NCI-H2029 treated with DMSO at 0.1 percent for 48 hours (cell line): ENCODE measurements around the gene MAPK6.

Source experiments
- DNase-seq: peaks from one replicate; lab custom pipeline; 2025; lab: John Stamatoyannopoulos, UW

The MAPK6 gene

GRCh38 chr15:52010633-52011595 lies 8.1 kb upstream of the MAPK6 start:
- DNase-seq: peak; percentile 76

GRCh38 chr15:52011711-52012144 lies 7.3 kb upstream of the MAPK6 start:
- peak; percentile 76 for DNase-seq

- DNase-seq: no peak
Observed at GRCh38 chr15:52012210-52012609, 6.8 kb upstream of the MAPK6 start.

- DNase-seq: no peak
Observed at GRCh38 chr15:52013151-52013791, 5.7 kb upstream of the MAPK6 start.

DNA sequence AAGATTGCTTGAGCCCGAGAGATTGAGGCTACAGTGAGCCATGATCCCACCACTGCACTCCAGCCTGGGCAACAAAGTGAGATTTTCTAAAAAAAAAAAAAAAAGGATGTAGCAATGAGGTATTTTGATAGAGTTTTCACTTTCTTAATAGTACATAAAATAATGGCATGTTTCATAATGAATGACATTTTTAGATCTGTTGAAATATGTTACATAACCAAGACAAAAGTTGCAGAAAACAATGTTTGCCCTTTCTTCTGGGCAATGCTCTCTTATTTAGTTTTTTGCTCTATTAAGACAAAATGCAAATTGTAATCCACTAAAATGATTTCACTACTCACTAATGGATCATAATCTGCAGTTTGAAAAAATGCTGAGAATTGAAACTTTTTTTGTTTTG lies 4.4 kb upstream of the MAPK6 start:
- no peak for DNase-seq

DNA sequence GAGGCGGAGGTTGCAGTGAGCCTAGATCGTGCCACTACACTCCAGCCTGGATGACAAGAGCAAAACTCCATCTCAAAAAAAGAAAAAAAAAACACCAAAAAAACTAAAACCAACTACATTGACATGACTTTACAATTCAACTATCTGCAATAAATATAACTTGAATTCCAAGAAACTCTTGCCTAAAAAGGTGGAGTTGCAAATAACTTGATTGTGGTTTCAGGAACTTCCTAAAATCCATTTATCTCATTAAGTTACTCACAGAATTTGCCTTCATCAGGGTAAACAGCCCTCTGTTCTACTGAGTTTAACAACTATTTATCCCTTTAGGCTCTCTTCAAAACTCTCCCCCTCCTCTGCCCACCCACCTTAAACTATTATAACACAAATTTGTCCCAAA lies 2.7 kb upstream of the MAPK6 start:
- no peak for DNase-seq

DNA sequence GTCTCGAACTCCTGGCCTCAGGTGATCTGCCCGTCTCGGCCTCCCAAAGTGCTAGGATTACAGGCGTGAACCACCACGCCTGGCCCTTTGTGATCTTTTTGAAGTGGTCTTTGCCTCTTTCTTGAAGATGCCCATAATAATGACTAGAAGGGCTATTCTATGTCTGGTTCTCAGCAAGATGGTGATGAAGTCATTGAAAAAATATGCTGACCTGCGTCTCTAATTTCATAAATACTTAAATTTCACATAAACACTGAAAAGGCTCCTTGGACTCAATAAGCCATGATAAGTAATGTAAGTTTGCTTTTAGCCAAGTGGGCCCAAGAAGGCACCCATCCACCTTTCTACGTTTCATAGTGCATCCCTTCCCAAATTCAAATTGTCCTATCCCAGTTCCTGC lies 775 bp upstream of the MAPK6 start:
- DNase-seq: no peak

GRCh38 chr15:52019394-52020220 lies 588 bp downstream of the MAPK6 start:
- DNase-seq: no peak

DNA sequence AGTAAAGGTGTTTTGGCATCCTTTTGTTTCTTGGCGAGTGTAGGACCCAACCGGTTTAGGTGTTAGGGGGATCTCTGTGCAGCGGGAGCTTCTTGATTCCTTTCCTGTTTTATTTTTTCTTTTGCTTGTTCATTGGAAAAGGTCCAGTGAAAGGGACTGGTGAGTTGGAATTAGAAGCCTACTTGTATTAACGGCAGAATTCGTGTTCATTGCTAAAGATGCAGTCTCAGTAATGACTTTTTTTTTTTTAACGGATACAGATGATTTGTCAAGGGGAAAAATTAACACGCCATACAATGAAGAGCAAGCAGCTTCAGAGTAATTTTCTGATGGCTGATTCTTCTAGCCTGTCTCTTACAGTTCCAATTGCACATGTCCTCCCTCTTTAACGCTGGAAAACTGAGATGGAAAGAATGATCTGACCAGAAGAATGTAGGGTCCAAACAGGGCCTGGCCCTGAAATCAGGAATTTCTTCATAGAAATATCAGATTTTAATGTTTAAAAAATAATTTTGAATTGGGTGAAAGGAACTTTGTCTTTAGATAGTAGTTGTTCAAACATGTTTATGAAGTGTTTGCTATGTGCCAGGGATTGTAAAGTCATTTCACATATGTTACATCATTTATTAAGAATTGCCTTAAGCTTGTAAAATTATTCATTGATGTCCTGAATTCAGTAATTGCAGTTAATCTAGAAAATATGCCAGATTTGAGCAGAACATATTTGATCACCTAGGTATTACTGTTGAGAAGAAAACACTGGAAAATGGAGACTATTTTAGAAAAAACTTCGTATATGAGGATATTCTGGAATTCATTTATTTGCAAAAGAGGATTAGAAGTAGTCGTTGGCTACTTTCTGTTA lies 1.4 kb downstream of the MAPK6 start:
- peak; percentile 23 for DNase-seq

GRCh38 chr15:52021128-52021671 lies 2.2 kb downstream of the MAPK6 start:
- DNase-seq: no peak

- no peak for DNase-seq
Observed at GRCh38 chr15:52021892-52022540, 3.0 kb downstream of the MAPK6 start.

GRCh38 chr15:52023169-52023922 lies 4.3 kb downstream of the MAPK6 start:
- DNase-seq: no peak

- no peak for DNase-seq
Observed at GRCh38 chr15:52028431-52029093, 9.5 kb downstream of the MAPK6 start.

- DNase-seq: no peak
Observed at GRCh38 chr15:52030010-52030409, 11.0 kb downstream of the MAPK6 start.

DNA sequence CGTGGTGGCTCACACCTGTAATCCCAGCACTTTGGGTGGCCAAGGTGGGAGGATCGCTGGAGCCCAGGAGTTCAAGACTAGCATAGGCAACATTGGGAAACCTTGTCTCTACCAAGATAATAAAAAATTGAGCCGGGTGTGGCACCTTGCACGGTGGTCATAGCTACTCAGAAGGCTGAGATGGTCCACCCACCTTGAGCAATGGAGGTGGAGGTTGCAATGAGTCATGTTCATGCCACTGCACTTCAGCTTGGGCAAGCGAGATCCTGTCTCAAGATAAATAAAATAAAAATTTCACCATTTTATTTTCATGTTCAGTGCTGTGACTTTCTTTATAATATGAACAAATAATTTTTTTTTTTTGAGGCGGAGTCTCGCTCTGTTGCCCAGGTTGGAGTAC lies 12.5 kb downstream of the MAPK6 start:
- DNase-seq: no peak

DNA sequence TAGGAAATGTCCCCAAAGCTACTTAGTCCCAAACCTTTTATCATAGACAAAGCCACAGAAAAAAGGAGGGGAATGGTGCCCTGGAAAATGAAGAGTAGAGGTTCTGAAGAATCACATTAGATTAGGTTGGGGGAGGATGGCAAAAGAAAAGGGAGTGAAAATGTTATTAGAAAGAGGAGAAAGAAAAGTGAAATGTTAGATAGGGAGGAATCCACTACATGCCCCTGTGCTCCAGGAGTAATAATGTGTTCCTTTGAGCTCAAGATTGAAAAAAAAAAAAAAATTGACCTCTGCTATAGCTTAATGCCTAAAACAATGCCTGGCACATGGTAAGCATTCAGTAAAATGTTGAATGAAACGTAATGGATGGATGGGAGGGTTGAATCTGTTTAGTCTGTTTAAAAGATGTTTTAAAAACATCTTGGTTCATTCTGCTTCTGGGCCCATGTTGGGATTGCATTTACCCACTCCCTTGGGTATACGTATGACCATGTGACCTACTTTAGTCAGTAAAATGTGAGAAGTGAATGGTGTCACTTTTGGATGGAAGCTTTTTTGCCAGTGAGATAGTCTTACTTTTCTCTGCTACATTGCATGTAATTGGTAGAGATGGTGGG lies 19.0 kb downstream of the MAPK6 start:
- DNase-seq: no peak

DNA sequence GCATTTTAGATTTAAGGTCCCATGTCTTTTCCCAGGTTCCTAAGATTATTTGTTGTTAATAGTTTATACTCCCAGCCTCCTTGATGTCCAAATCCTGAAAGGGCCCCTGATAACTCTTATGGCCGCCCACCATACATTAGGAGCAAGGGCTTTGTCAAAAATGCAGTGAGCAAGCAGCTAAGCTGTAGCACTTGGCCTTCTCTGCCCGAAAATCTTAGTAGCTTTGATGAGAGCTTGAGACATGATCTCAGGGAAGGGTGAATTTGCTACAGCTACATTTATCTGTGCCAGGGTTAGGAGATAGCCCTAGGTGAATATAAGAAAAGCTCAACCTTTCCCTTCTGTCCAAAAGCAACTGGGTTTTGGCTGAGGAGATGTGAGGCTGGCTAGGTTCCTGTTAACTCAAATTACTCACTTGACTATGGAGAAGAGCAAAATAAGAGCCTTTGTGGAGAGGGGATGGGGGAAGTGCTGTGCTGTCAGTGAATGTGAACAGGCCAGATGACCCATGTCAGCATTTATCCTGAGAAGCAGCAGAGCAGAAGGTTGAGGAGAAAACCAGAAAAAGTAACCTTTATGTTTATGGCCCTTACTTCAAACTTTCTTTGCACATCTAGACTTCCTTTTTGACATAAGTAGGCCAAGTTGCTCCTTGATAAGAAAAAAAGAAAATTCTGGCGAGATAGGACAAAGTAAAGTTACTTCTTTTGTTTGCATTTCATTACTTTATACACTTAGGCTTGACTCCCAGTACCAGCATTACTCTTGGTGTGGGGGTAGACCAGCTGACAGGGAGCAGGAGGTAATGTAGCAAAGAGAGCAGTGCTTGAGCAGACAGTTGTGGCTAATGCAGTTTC lies 21.1 kb downstream of the MAPK6 start:
- no peak for DNase-seq
